ENCODE data around the gene GPR21.

- TF ChIP-seq EZH2phosphoT487 (IDR thresholded peaks at IDR 0.05; ENCODE audit: insufficient read depth, low read depth) (no peak), EZH2 (IDR thresholded peaks at IDR 0.05; ENCODE audit: insufficient read depth, poor library complexity, severe bottlenecking) (no peak)
These were observed 16.8 kb upstream of the GPR21 start for GRCh38 chr9:123016631-123017030.
